Brain microvascular endothelial cell (primary cell): ENCODE measurements around the gene ENTPD6.
"Not testable (repeated sequence)": the region's sequence is repeated elsewhere in the genome, so short reads cannot be mapped to it uniquely, and the experiment has no call there.

Experiments used
- DNase-seq: peaks from one replicate; pipeline ENCODE4 v3.0.0-alpha.2; 2020
- H3K27ac ChIP-seq: fragments of 250-450 bp; sonication (Bioruptor Pico); 2 replicates; pipeline ENCODE4 v1.5.1; 2020; ENCODE audit warnings: mild to moderate bottlenecking, moderate library complexity
- H3K27me3 ChIP-seq: fragments of 250-450 bp; sonication (Bioruptor Pico); replicated peaks from 2 replicates; pipeline ENCODE4 v1.5.1; 2020; ENCODE audit warnings: mild to moderate bottlenecking
- H3K36me3 ChIP-seq: fragments of 250-450 bp; sonication (Bioruptor Pico); replicated peaks from 2 replicates; pipeline ENCODE4 v1.5.1; 2020; ENCODE audit warnings: mild to moderate bottlenecking
- H3K4me3 ChIP-seq: 2 replicates; pipeline ENCODE4 v1.5.1; 2011; ENCODE audit warnings: low read depth, mild to moderate bottlenecking, control low read depth, low read length, moderate library complexity
- CTCF ChIP-seq: IDR thresholded peaks from 2 replicates; pipeline ENCODE4 v1.5.1; 2011; ENCODE audit warnings: low read depth, mild to moderate bottlenecking, moderate library complexity, low read length, control low read depth, inconsistent platforms; ENCODE audit errors: missing control alignments
- in situ Hi-C: cut with HindIII; loops from 2 replicates; pipeline ENCODE4 v1.10.0; 2017; ENCODE audit warnings: low sequenced_read_pairs, low pct_ligation_motif_present

Gene ENTPD6

GRCh38 chr20:25179439-25180089 is 15.9 kb upstream of the ENTPD6 start:
- no peaks in the 10 kb centered on the region for H3K36me3 ChIP-seq
- in situ Hi-C loops: no loop called here
- TF ChIP-seq CTCF: no peak
- no peaks in the 10 kb centered on the region for H3K27me3 ChIP-seq
- DNase-seq: no peak
- H3K27ac ChIP-seq: no peak overlapping the region
- H3K4me3 ChIP-seq: no peak overlapping the region

- in situ Hi-C loops: not testable (repeated sequence)
Measured at GRCh38 chr20:25184391-25184790, 11.1 kb upstream of the ENTPD6 start.

GRCh38 chr20:25187220-25187619 is 8.3 kb upstream of the ENTPD6 start:
- no peak for TF ChIP-seq CTCF
- Histone ChIP-seq H3K27ac (no peak overlapping the region), H3K27me3 (no peaks in the 10 kb centered on the region), H3K4me3 (no peak overlapping the region), H3K36me3 (no peaks in the 10 kb centered on the region)
- in situ Hi-C loops: no loop called here
- DNase-seq: no peak

More at GRCh38 chr20:25184391-25184790, 11.1 kb upstream of the ENTPD6 start:
- H3K36me3 ChIP-seq, H3K27ac ChIP-seq, H3K4me3 ChIP-seq, H3K27me3 ChIP-seq, DNase-seq: not testable (repeated sequence)

GRCh38 chr20:25187635-25188034 is 7.9 kb upstream of the ENTPD6 start:
- in situ Hi-C loops: no loop called here
- DNase-seq: no peak
- Histone ChIP-seq H3K27me3 (no peaks in the 10 kb centered on the region), H3K36me3 (no peaks in the 10 kb centered on the region), H3K4me3 (no peak overlapping the region), H3K27ac (no peak overlapping the region)
- TF ChIP-seq CTCF: no peak

- no peak for DNase-seq
- H3K36me3 ChIP-seq: no peaks in the 10 kb centered on the region
- TF ChIP-seq CTCF: no peak
- H3K27me3 ChIP-seq: no peaks in the 10 kb centered on the region
- in situ Hi-C loops: no loop called here
- H3K4me3 ChIP-seq: no peak overlapping the region
- H3K27ac ChIP-seq: no peak overlapping the region
Measured at GRCh38 chr20:25188218-25188617, 7.3 kb upstream of the ENTPD6 start.

GRCh38 chr20:25191051-25191450 is 4.5 kb upstream of the ENTPD6 start:
- no peak for DNase-seq
- in situ Hi-C loops: no loop called here
- H3K36me3 ChIP-seq: no peaks in the 10 kb centered on the region
- no peak overlapping the region for H3K4me3 ChIP-seq
- H3K27me3 ChIP-seq: no peaks in the 10 kb centered on the region
- TF ChIP-seq CTCF: no peak
- no peak overlapping the region for H3K27ac ChIP-seq
